GM19467 (cell line): ENCODE data around the gene KRTAP12-2.
"Not testable (repeated sequence)": the region's sequence is repeated elsewhere in the genome, so short reads cannot be mapped to it uniquely, and the experiment has no call there.

Experiments
- ATAC-seq: cut with Tn5 transposase; IDR thresholded peaks from one replicate; pipeline ENCODE4 v1.9.1; 2021; ENCODE audit warnings: mild to moderate bottlenecking, moderate library complexity; ENCODE audit not compliant: unreplicated experiment

KRTAP12-2 gene

GRCh38 chr21:44702973-44703730 is 36.4 kb upstream of the KRTAP12-2 start:
- ATAC-seq, result no peak

- no peak for ATAC-seq
Measured at GRCh38 chr21:44702111-44702972, 35.6 kb upstream of the KRTAP12-2 start.

GRCh38 chr21:44701541-44701940 is 34.8 kb upstream of the KRTAP12-2 start:
- ATAC-seq, result no peak

GRCh38 chr21:44701023-44701400 is 34.3 kb upstream of the KRTAP12-2 start:
- ATAC-seq, result no peak

- no peak for ATAC-seq
Measured at GRCh38 chr21:44700101-44701022, 33.6 kb upstream of the KRTAP12-2 start.

- ATAC-seq, result no peak
Measured at GRCh38 chr21:44699502-44700001, 32.8 kb upstream of the KRTAP12-2 start.

GRCh38 chr21:44697811-44698734 is 31.3 kb upstream of the KRTAP12-2 start:
- no peak for ATAC-seq

GRCh38 chr21:44697172-44697810 is 30.6 kb upstream of the KRTAP12-2 start, which contains the start of gene KRTAP10-12:
Gene KRTAP10-12, plus strand, starts transcription at chr21:44697172. Its CDS starts 30 bp downstream, at chr21:44697202.
- ATAC-seq, result not testable (repeated sequence)

- ATAC-seq, result no peak
Measured at GRCh38 chr21:44696572-44696971, 29.8 kb upstream of the KRTAP12-2 start.

GRCh38 chr21:44695641-44696040 is 28.9 kb upstream of the KRTAP12-2 start:
- no peak for ATAC-seq

GRCh38 chr21:44695184-44695583 is 28.5 kb upstream of the KRTAP12-2 start:
- no peak for ATAC-seq

GRCh38 chr21:44694776-44695175 is 28.0 kb upstream of the KRTAP12-2 start:
- no peak for ATAC-seq

GRCh38 chr21:44692798-44693512 is 26.2 kb upstream of the KRTAP12-2 start:
- no peak for ATAC-seq

GRCh38 chr21:44691686-44692085 is 25.0 kb upstream of the KRTAP12-2 start:
- ATAC-seq, result no peak

GRCh38 chr21:44689740-44690139 is 23.0 kb upstream of the KRTAP12-2 start:
- not testable (repeated sequence) for ATAC-seq

GRCh38 chr21:44687671-44688070 is 20.9 kb upstream of the KRTAP12-2 start:
- ATAC-seq, result no peak

GRCh38 chr21:44686843-44687561 is 20.3 kb upstream of the KRTAP12-2 start:
- ATAC-seq, result no peak
